Caco-2 (cell line): ENCODE data around the gene FGFR3. TPM values are rescaled to one million over a fixed set of nuclear protein-coding genes. Genes with fewer than 3 reads are reported as not detected.

ENCODE experiments used
- BruUV-seq: library from RNA; stranded (reverse); fragments of 400-500 nt; replicated peaks from 2 replicates; lab custom pipeline; 2021; lab: Mats Ljungman, UMichigan
- CTCF ChIA-PET: fragments of 300-600 bp; sonication (Branson Sonifier 250); formaldehyde crosslinking; loops from one replicate; lab custom pipeline; 2022; ENCODE audit warnings: antibody characterized with exemption; lab: Charles Lee
- POLR2A ChIA-PET: fragments of 300-600 bp; sonication (Branson Sonifier 250); formaldehyde crosslinking; loops from one replicate; lab custom pipeline; 2022; ENCODE audit warnings: antibody characterized with exemption; lab: Charles Lee
- DNase-seq, 2 experiments: peaks; one replicate each; pipeline versions ENCODE4 v3.0.0 to v3.0.0-alpha.2; 2020 to 2022
- H3K27me3 ChIP-seq: replicated peaks from 2 replicates; pipeline ENCODE4 v1.6.0; 2011; ENCODE audit warnings: low read length; ENCODE audit not compliant: control insufficient read depth, insufficient read depth
- H3K36me3 ChIP-seq: 2 replicates; pipeline ENCODE4 v1.5.1; 2011; ENCODE audit warnings: low read length; ENCODE audit not compliant: control insufficient read depth, insufficient read depth
- H3K4me1 ChIP-seq: fragments of 250-450 bp; sonication (Bioruptor Pico); 2 replicates; pipeline ENCODE4 v1.5.1; 2020; ENCODE audit warnings: mild to moderate bottlenecking
- H3K4me3 ChIP-seq: 2 replicates; pipeline ENCODE4 v1.5.1; 2011; ENCODE audit warnings: low read depth, mild to moderate bottlenecking, control low read depth, low read length
- H3K9me3 ChIP-seq: fragments of 250-450 bp; sonication (Bioruptor Pico); 2 replicates; pipeline ENCODE4 v1.5.1; 2020; ENCODE audit warnings: mild to moderate bottlenecking, moderate library complexity
- H3K27ac Mint-ChIP-seq: one replicate; pipeline ENCODE4 v1.8.0; 2022; ENCODE audit warnings: mixed read lengths; ENCODE audit not compliant: unreplicated experiment
- H3K27me3 Mint-ChIP-seq: one replicate; pipeline ENCODE4 v1.8.0; 2022; ENCODE audit warnings: mixed read lengths; ENCODE audit not compliant: insufficient read depth, unreplicated experiment
- H3K36me3 Mint-ChIP-seq: one replicate; pipeline ENCODE4 v1.8.0; 2022; ENCODE audit warnings: mild to moderate bottlenecking, mixed read lengths; ENCODE audit not compliant: insufficient read depth, unreplicated experiment
- H3K4me1 Mint-ChIP-seq: one replicate; pipeline ENCODE4 v1.8.0; 2022; ENCODE audit warnings: low read depth, mixed read lengths; ENCODE audit not compliant: unreplicated experiment
- H3K4me3 Mint-ChIP-seq: one replicate; pipeline ENCODE4 v1.8.0; 2022; ENCODE audit warnings: mild to moderate bottlenecking, moderate library complexity, mixed read lengths; ENCODE audit not compliant: unreplicated experiment
- H3K9me3 Mint-ChIP-seq: one replicate; pipeline ENCODE4 v1.8.0; 2022; ENCODE audit warnings: mixed read lengths; ENCODE audit not compliant: unreplicated experiment
- intact Hi-C: fragments of 100-400 bp; cut with micrococcal nuclease; formaldehyde crosslinking; loops from one replicate; pipeline ENCODE4 v1.10.0; 2022; ENCODE audit not compliant: unreplicated experiment
- total RNA-seq: library from RNA; stranded (reverse); gene quantifications from 2 replicates; pipeline ENCODE4 v1.2.3, GENCODE V29; 2022
- TF ChIP-seq, protein P1 (sequence below), 2 experiments: fragments of 200-600 bp in 1 of 2; IDR thresholded peaks; 1 replicate in 1 of 2; 2 replicates in 1 of 2; pipeline versions ENCODE4 v1.5.1 to v1.8.0; 2011 to 2022; ENCODE audit warnings: antibody characterized with exemption in 1 of 2, control low read depth in 1 of 2, inconsistent platforms in 1 of 2, low read depth in 1 of 2, low read length in 1 of 2, mild to moderate bottlenecking in 1 of 2, moderate library complexity in 1 of 2; ENCODE audit not compliant: insufficient read depth in 1 of 2, severe bottlenecking in 1 of 2, unreplicated experiment in 1 of 2

FGFR3 gene
- total RNA-seq, 1 experiment from 2014 or later: 132 TPM

GRCh38 chr4:1746265-1746691 is 46.8 kb upstream of the FGFR3 start:
- Mint-ChIP-seq H3K4me1 (no peaks in the 10 kb centered on the region), H3K27me3 (no peaks in the 10 kb centered on the region), H3K9me3 (no peaks in the 10 kb centered on the region), H3K27ac (no peak overlapping the region), H3K36me3 (peaks cover 36% of the 10 kb centered on the region), H3K4me3 (no peak overlapping the region)
- Histone ChIP-seq H3K4me1 (0 out of 2 replicates have a peak, but pooled peaks cover 5% of the 10 kb centered on the region), H3K27me3 (no peaks in the 10 kb centered on the region), H3K4me3 (no peak overlapping the region), H3K36me3 (no peaks in the 10 kb centered on the region), H3K9me3 (no peaks in the 10 kb centered on the region)
- TF ChIP-seq, protein P1, sequence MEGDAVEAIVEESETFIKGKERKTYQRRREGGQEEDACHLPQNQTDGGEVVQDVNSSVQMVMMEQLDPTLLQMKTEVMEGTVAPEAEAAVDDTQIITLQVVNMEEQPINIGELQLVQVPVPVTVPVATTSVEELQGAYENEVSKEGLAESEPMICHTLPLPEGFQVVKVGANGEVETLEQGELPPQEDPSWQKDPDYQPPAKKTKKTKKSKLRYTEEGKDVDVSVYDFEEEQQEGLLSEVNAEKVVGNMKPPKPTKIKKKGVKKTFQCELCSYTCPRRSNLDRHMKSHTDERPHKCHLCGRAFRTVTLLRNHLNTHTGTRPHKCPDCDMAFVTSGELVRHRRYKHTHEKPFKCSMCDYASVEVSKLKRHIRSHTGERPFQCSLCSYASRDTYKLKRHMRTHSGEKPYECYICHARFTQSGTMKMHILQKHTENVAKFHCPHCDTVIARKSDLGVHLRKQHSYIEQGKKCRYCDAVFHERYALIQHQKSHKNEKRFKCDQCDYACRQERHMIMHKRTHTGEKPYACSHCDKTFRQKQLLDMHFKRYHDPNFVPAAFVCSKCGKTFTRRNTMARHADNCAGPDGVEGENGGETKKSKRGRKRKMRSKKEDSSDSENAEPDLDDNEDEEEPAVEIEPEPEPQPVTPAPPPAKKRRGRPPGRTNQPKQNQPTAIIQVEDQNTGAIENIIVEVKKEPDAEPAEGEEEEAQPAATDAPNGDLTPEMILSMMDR (IDR thresholded peaks at IDR 0.05; ENCODE audit: insufficient read depth in 1 of 2, low read depth in 1 of 2, low read length in 1 of 2, severe bottlenecking in 1 of 2, unreplicated experiment in 1 of 2): peak; percentile 66 to 85
- ChIA-PET CTCF (interaction anchor here (0.6 to 2.7 kb wide), 4 partner anchors 22 to 64 kb away, joined by 3 to 23 read pairs (median 10); no protein-coding TSS in a partner anchor), POLR2A (no interaction called here)
- intact Hi-C loops: loop anchor here (5.0 kb wide), 1 partner anchor 441 kb away; no protein-coding TSS in a partner anchor
- peak; percentile 80 to 89 for DNase-seq
- BruUV-seq: no TSS peak

DNA sequence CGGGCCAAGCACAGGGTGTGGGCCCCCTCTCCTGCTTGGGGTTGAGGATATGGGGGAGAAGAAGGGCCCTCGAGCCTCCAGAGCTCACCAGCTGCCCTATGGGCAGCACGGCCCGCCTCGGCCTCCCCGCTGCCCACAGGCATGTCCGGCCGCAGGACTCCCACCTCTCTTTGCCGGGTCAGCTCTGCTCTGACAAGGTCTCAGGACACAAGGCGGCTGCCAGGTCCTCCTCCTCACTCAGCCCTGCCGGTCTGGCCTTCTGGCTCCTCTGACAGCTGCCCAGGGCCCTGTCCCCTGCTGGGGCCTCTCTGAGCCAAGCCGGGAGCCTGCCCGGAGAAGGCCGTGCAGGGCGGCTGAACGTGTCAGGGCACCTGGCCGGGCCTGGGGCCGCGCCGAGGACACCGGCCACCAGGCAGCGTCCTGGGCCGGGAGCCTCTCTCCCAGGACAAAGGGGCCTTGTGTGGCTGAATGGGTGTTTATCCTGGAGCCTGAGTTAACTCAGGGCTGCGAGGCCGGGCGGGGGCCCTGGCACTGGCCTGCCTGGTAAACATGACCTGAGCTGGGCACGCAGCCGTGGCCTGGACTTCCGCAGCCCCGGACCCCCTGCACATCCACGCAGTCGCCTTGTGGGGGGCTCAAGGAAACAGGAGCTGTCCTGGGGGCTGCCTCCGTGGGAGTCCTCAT is 46.0 kb upstream of the FGFR3 start:
- no peaks in the 10 kb centered on the region for H3K27me3 Mint-ChIP-seq
- Histone ChIP-seq H3K9me3 (no peaks in the 10 kb centered on the region), H3K4me3 (no peak overlapping the region), H3K27me3 (no peaks in the 10 kb centered on the region), H3K4me1 (0 out of 2 replicates have a peak, but pooled peaks cover 5% of the 10 kb centered on the region), H3K36me3 (no peaks in the 10 kb centered on the region)
- TF ChIP-seq, protein P1 (IDR thresholded peaks at IDR 0.05; ENCODE audit: insufficient read depth in 1 of 2, low read depth in 1 of 2, low read length in 1 of 2, severe bottlenecking in 1 of 2, unreplicated experiment in 1 of 2): no peak
- no peak overlapping the region for H3K27ac Mint-ChIP-seq
- no peaks in the 10 kb centered on the region for H3K9me3 Mint-ChIP-seq
- BruUV-seq: no TSS peak
- no peaks in the 10 kb centered on the region for H3K4me1 Mint-ChIP-seq
- H3K36me3 Mint-ChIP-seq: peaks cover 28% of the 10 kb centered on the region
- DNase-seq: no peak
- intact Hi-C loops: loop anchor here (5.0 kb wide), 1 partner anchor 440 kb away; no protein-coding TSS in a partner anchor
- CTCF ChIA-PET: interaction anchor here (1.0 to 2.7 kb wide), 5 partner anchors 26 to 63 kb away, joined by 3 to 23 read pairs (median 5); partner anchors contain the start of genes TACC3 and TMEM129
- no peak overlapping the region for H3K4me3 Mint-ChIP-seq
- POLR2A ChIA-PET: interaction anchor here (1.7 kb wide), 1 partner anchor 48 kb away, joined by 6 read pairs; no protein-coding TSS in a partner anchor

- DNase-seq: no peak
- peaks cover 23% of the 10 kb centered on the region for H3K36me3 Mint-ChIP-seq
- TF ChIP-seq, protein P1 (IDR thresholded peaks at IDR 0.05; ENCODE audit: insufficient read depth in 1 of 2, low read depth in 1 of 2, low read length in 1 of 2, severe bottlenecking in 1 of 2, unreplicated experiment in 1 of 2): no peak
- no peak overlapping the region for H3K4me3 Mint-ChIP-seq
- Histone ChIP-seq H3K27me3 (no peaks in the 10 kb centered on the region), H3K9me3 (no peaks in the 10 kb centered on the region), H3K4me1 (peaks cover 5% of the 10 kb centered on the region; the same call in 1 of the 2 replicates), H3K36me3 (no peaks in the 10 kb centered on the region), H3K4me3 (no peak overlapping the region)
- CTCF ChIA-PET: interaction anchor here (1.0 to 2.7 kb wide), 5 partner anchors 26 to 62 kb away, joined by 3 to 23 read pairs (median 5); partner anchors contain the start of genes TACC3 and TMEM129
- no peaks in the 10 kb centered on the region for H3K27me3 Mint-ChIP-seq
- H3K4me1 Mint-ChIP-seq: no peaks in the 10 kb centered on the region
- BruUV-seq: no TSS peak
- H3K27ac Mint-ChIP-seq: no peak overlapping the region
- H3K9me3 Mint-ChIP-seq: no peaks in the 10 kb centered on the region
- intact Hi-C loops: loop anchor here (5.0 kb wide), 1 partner anchor 440 kb away; no protein-coding TSS in a partner anchor
- POLR2A ChIA-PET: interaction anchor here (1.7 kb wide), 1 partner anchor 48 kb away, joined by 6 read pairs; no protein-coding TSS in a partner anchor
Measured at GRCh38 chr4:1747603-1747967, 45.5 kb upstream of the FGFR3 start.
